HG02970 (cell line): ENCODE results near the gene ZMYM4.
"Not testable (repeated sequence)": the region's sequence is repeated elsewhere in the genome, so short reads cannot be mapped to it uniquely, and the experiment has no call there.

ENCODE experiments used
- ATAC-seq: cut with Tn5 transposase; IDR thresholded peaks from one replicate; pipeline ENCODE4 v1.9.1; 2021; ENCODE audit warnings: mild to moderate bottlenecking, moderate library complexity, moderate number of reproducible peaks; ENCODE audit not compliant: unreplicated experiment, low FRiP score

ZMYM4 gene

GRCh38 chr1:35447278-35447677 lies 178.8 kb downstream of the ZMYM4 start:
- no peak for ATAC-seq

GRCh38 chr1:35448344-35448801 lies 179.9 kb downstream of the ZMYM4 start:
- no peak for ATAC-seq

GRCh38 chr1:35449334-35450008 lies 181.0 kb downstream of the ZMYM4 start:
- no peak for ATAC-seq

- no peak for ATAC-seq
Measured at GRCh38 chr1:35451125-35451528, 182.6 kb downstream of the ZMYM4 start.

GRCh38 chr1:35452106-35452774 lies 183.7 kb downstream of the ZMYM4 start:
- ATAC-seq: no peak

GRCh38 chr1:35453031-35453430 lies 184.5 kb downstream of the ZMYM4 start:
- ATAC-seq: no peak

- no peak for ATAC-seq
Measured at GRCh38 chr1:35454176-35454575, 185.7 kb downstream of the ZMYM4 start.

GRCh38 chr1:35454616-35455015 lies 186.1 kb downstream of the ZMYM4 start:
- no peak for ATAC-seq

GRCh38 chr1:35460796-35461195 lies 192.3 kb downstream of the ZMYM4 start:
- no peak for ATAC-seq

- no peak for ATAC-seq
Measured at GRCh38 chr1:35461966-35462651, 193.6 kb downstream of the ZMYM4 start.

GRCh38 chr1:35463232-35463631 lies 194.7 kb downstream of the ZMYM4 start:
- ATAC-seq: no peak

GRCh38 chr1:35463749-35464148 lies 195.2 kb downstream of the ZMYM4 start:
- ATAC-seq: not testable (repeated sequence)

GRCh38 chr1:35466120-35466519 lies 197.6 kb downstream of the ZMYM4 start:
- ATAC-seq: no peak

GRCh38 chr1:35470977-35471613 lies 202.6 kb downstream of the ZMYM4 start:
- no peak for ATAC-seq
